ENCODE data around the gene C11orf68. TPM values are rescaled to one million over a fixed set of nuclear protein-coding genes. Genes with fewer than 3 reads are reported as not detected.

C11orf68 gene
- total RNA-seq, 1 experiment from 2014 or later, result 48.0 TPM

DNA sequence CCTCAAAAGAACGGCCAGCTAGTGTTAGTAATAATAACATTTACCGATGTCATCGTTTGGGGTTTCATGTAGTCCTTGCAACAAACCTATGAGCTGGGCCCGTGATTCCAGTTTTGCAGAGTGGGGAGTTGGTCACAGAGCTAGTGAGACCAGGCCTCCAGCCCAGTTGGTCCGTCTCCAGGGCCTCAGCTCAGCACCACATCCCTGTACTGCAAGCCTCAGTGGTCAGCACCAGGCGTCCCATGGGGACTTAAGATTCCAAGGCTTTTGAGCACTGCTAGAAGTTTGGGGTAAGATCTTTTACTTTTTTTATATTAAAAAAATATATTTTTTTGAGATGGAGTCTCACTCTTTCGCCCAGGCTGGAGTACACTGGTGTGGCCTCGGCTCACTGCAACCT is 25.3 kb upstream of the C11orf68 start:
- Mint-ChIP-seq H3K36me3 (ENCODE audit: insufficient read depth, unreplicated experiment) (no peaks in the 10 kb centered on the region), H3K27ac (ENCODE audit: low read depth, unreplicated experiment) (no peak overlapping the region), H3K9me3 (ENCODE audit: unreplicated experiment) (no peaks in the 10 kb centered on the region), H3K27me3 (ENCODE audit: insufficient read depth, unreplicated experiment) (peaks cover 10% of the 10 kb centered on the region), H3K4me3 (ENCODE audit: unreplicated experiment) (no peak overlapping the region), H3K4me1 (ENCODE audit: insufficient read depth, unreplicated experiment) (peaks cover 9% of the 10 kb centered on the region)
- no TSS peak for BruUV-seq (replicated peaks)
- ChIA-PET POLR2A (no interaction called here), CTCF (no interaction called here)
- intact Hi-C loops (cut with micrococcal nuclease), result no loop called here
- no peak for DNase-seq (ENCODE audit: unreplicated experiment)
- TF ChIP-seq, protein P1, sequence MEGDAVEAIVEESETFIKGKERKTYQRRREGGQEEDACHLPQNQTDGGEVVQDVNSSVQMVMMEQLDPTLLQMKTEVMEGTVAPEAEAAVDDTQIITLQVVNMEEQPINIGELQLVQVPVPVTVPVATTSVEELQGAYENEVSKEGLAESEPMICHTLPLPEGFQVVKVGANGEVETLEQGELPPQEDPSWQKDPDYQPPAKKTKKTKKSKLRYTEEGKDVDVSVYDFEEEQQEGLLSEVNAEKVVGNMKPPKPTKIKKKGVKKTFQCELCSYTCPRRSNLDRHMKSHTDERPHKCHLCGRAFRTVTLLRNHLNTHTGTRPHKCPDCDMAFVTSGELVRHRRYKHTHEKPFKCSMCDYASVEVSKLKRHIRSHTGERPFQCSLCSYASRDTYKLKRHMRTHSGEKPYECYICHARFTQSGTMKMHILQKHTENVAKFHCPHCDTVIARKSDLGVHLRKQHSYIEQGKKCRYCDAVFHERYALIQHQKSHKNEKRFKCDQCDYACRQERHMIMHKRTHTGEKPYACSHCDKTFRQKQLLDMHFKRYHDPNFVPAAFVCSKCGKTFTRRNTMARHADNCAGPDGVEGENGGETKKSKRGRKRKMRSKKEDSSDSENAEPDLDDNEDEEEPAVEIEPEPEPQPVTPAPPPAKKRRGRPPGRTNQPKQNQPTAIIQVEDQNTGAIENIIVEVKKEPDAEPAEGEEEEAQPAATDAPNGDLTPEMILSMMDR (IDR thresholded peaks at IDR 0.05; ENCODE audit: unreplicated experiment), result no peak

DNA sequence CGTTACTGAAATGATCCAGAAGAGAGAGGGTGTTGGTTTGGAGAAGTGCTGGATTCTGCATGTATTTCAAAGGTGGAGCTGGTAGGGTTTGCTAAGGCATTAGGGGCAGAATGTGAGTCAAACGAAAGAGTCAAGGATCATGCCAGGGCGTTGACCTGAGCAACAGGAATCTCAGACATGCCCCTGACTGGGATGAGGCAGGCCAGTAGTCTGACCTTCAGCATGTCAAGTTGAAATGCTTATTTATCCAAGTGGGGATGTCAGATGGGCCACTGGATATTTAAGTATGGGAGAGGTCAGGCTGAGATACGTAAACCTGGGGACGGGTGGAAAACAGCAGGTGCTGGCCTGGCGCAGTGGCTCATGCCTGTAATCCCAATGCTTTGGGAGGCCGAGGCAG is 23.7 kb upstream of the C11orf68 start:
- CTCF ChIA-PET, result no interaction called here
- BruUV-seq (replicated peaks), result no TSS peak
- Mint-ChIP-seq H3K4me1 (ENCODE audit: insufficient read depth, unreplicated experiment) (peaks cover 9% of the 10 kb centered on the region), H3K27me3 (ENCODE audit: insufficient read depth, unreplicated experiment) (no peaks in the 10 kb centered on the region), H3K27ac (ENCODE audit: low read depth, unreplicated experiment) (no peak overlapping the region), H3K4me3 (ENCODE audit: unreplicated experiment) (no peak overlapping the region), H3K9me3 (ENCODE audit: unreplicated experiment) (no peaks in the 10 kb centered on the region), H3K36me3 (ENCODE audit: insufficient read depth, unreplicated experiment) (no peaks in the 10 kb centered on the region)
- POLR2A ChIA-PET, result no interaction called here
- intact Hi-C loops (cut with micrococcal nuclease), result no loop called here
- TF ChIP-seq, protein P1 (IDR thresholded peaks at IDR 0.05; ENCODE audit: unreplicated experiment), result no peak
- no peak for DNase-seq (ENCODE audit: unreplicated experiment)

DNA sequence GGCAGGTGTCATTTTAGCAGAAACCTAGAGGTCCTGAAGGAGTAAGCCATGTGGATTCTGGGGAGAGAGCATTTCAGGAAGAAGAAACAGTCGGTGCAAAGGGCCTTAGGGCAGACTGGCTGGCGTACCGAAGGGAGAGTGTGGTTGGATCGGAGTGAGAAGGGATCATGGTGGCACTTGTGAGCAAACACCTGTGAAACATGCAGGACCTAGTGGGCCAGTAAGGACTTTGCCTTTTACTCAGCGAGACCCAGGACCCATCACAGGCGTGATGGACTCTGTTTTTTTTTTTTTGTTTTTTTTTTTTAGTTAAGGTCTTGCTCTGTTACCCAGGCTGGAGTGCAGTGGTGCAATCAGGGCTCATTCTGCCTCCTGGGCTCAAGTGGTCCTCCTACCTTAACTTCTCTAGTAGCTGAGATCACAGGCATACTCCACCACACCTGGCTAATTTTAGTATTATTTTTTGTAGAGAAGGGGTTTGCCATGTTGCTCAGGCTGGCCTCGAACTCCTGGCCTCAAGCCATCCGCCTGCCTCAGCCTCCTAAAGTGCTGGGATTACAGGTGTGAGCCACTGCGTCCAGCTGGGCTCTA is 23.0 kb upstream of the C11orf68 start:
- Mint-ChIP-seq H3K36me3 (ENCODE audit: insufficient read depth, unreplicated experiment) (no peaks in the 10 kb centered on the region), H3K27ac (ENCODE audit: low read depth, unreplicated experiment) (no peak overlapping the region), H3K27me3 (ENCODE audit: insufficient read depth, unreplicated experiment) (no peaks in the 10 kb centered on the region), H3K4me1 (ENCODE audit: insufficient read depth, unreplicated experiment) (peaks cover 9% of the 10 kb centered on the region), H3K4me3 (ENCODE audit: unreplicated experiment) (no peak overlapping the region), H3K9me3 (ENCODE audit: unreplicated experiment) (no peaks in the 10 kb centered on the region)
- BruUV-seq (replicated peaks), result no TSS peak
- no peak for DNase-seq (ENCODE audit: unreplicated experiment)
- TF ChIP-seq, protein P1 (IDR thresholded peaks at IDR 0.05; ENCODE audit: unreplicated experiment), result no peak
- intact Hi-C loops (cut with micrococcal nuclease), result no loop called here
- CTCF ChIA-PET, result no interaction called here
- POLR2A ChIA-PET, result no interaction called here

DNA sequence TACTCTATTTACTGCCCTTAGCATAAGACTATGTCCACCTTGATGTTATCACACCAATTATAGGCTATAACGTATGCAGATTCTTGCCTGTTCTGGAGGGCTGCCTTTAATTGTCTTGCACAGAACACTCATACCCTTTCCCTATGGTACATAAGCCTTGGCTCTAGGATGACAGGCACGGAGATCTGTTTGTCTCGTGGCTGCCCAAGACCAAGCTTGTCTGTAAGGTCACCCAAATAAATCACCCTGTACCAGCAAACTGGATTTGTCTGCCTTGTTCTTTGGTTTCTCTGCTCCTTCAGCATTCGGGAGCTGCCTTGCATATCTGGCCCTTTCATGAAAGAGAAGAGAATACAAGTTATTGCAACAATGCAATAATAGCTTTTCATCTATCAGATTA is 18.9 kb upstream of the C11orf68 start:
- POLR2A ChIA-PET, result no interaction called here

More for the DNA sequence above, 18.9 kb upstream of the C11orf68 start:
- Mint-ChIP-seq H3K36me3 (ENCODE audit: insufficient read depth, unreplicated experiment) (no peaks in the 10 kb centered on the region), H3K4me3 (ENCODE audit: unreplicated experiment) (no peak overlapping the region), H3K9me3 (ENCODE audit: unreplicated experiment) (no peaks in the 10 kb centered on the region), H3K27ac (ENCODE audit: low read depth, unreplicated experiment) (no peak overlapping the region), H3K27me3 (ENCODE audit: insufficient read depth, unreplicated experiment) (no peaks in the 10 kb centered on the region), H3K4me1 (ENCODE audit: insufficient read depth, unreplicated experiment) (peaks cover 9% of the 10 kb centered on the region)
- intact Hi-C loops (cut with micrococcal nuclease), result no loop called here
- BruUV-seq (replicated peaks), result no TSS peak
- no peak for DNase-seq (ENCODE audit: unreplicated experiment)
- TF ChIP-seq, protein P1 (IDR thresholded peaks at IDR 0.05; ENCODE audit: unreplicated experiment), result no peak
- CTCF ChIA-PET, result interaction anchor here (0.7 kb wide), 1 partner anchor 307 kb away, joined by 3 read pairs; no protein-coding TSS in a partner anchor
